Hepatocyte (in vitro differentiated cells): Measurements from ENCODE around the gene TRIP12. TPM values are rescaled to one million over a fixed set of nuclear protein-coding genes. Genes with fewer than 3 reads are reported as not detected.
"Not testable (repeated sequence)": the region's sequence is repeated elsewhere in the genome, so short reads cannot be mapped to it uniquely, and the experiment has no call there.

Experiments
- DNase-seq: peaks from one replicate; pipeline ENCODE4 v3.0.0-alpha.2; 2016; ENCODE audit warnings: low spot score
- H2AFZ ChIP-seq: fragments of 200-600 bp; sonication (generic); 2 replicates; pipeline ENCODE4 v1.6.0; 2016; ENCODE audit warnings: antibody characterized with exemption, mild to moderate bottlenecking
- H3K27ac ChIP-seq: fragments of 200-600 bp; sonication (generic); 2 replicates; pipeline ENCODE4 v1.5.1; 2016; ENCODE audit warnings: mild to moderate bottlenecking
- H3K27me3 ChIP-seq: fragments of 200-600 bp; sonication (generic); 2 replicates; pipeline ENCODE4 v1.6.1; 2016
- H3K36me3 ChIP-seq: fragments of 200-600 bp; sonication (generic); replicated peaks from 2 replicates; pipeline ENCODE4 v1.5.1; 2016; ENCODE audit warnings: low read depth; ENCODE audit not compliant: insufficient read depth
- H3K4me1 ChIP-seq: fragments of 200-600 bp; sonication (generic); 2 replicates; pipeline ENCODE4 v1.5.1; 2016; ENCODE audit warnings: mild to moderate bottlenecking, moderate library complexity; ENCODE audit not compliant: insufficient read depth
- H3K4me2 ChIP-seq: fragments of 200-600 bp; sonication (generic); 2 replicates; pipeline ENCODE4 v1.6.0; 2016
- H3K4me3 ChIP-seq: fragments of 200-600 bp; sonication (generic); 2 replicates; pipeline ENCODE4 v1.5.1; 2016; ENCODE audit warnings: mild to moderate bottlenecking
- H3K79me2 ChIP-seq: fragments of 200-600 bp; sonication (generic); 2 replicates; pipeline ENCODE4 v1.6.0; 2017; ENCODE audit warnings: mild to moderate bottlenecking
- H3K9me2 ChIP-seq: fragments of 200-600 bp; sonication (generic); replicated peaks from 2 replicates; pipeline ENCODE4 v1.6.0; 2017; ENCODE audit warnings: mild to moderate bottlenecking; ENCODE audit not compliant: insufficient read depth
- H3K9me3 ChIP-seq: fragments of 200-600 bp; sonication (generic); 2 replicates; pipeline ENCODE4 v1.5.1; 2016; ENCODE audit warnings: low read depth, mild to moderate bottlenecking
- H4K20me1 ChIP-seq: fragments of 200-600 bp; sonication (generic); 2 replicates; pipeline ENCODE4 v1.6.0; 2016; ENCODE audit warnings: mild to moderate bottlenecking; ENCODE audit not compliant: insufficient read depth, poor library complexity, severe bottlenecking
- EZH2 ChIP-seq: fragments of 200-600 bp; sonication (generic); IDR thresholded peaks from 2 replicates; pipeline ENCODE4 v1.6.1; 2016; ENCODE audit warnings: antibody characterized with exemption, mild to moderate bottlenecking, borderline replicate concordance
- EZH2phosphoT487 ChIP-seq: fragments of 200-600 bp; sonication (generic); IDR thresholded peaks from one replicate; pipeline ENCODE4 v1.6.1; 2018; ENCODE audit warnings: antibody characterized with exemption, mild to moderate bottlenecking, low read depth, moderate library complexity; ENCODE audit not compliant: unreplicated experiment, severe bottlenecking
- WGBS: methylation state at CpG from one replicate; pipeline ENCODE4 v1.1.6; 2016; ENCODE audit warnings: low lambda C conversion rate; ENCODE audit errors: missing lambda C conversion rate; 5-methylcytosine and 5-hydroxymethylcytosine counted together
- polyA plus RNA-seq: library from polyadenylated mRNA; unstranded; fragments of >200 nt; fragmentation: Nextera tagmentation; extraction: Ambion mirVana; gene quantifications from 2 replicates; pipeline ENCODE4 v1.2.1, GENCODE V29; 2016
- total RNA-seq: library from RNA; depleted of rRNA; stranded (reverse); fragments of >200 nt; gene quantifications from 2 replicates; pipeline ENCODE4 v1.2.3, GENCODE V29; 2014
- TF ChIP-seq, protein P1 (sequence below): fragments of 200-600 bp; sonication (generic); IDR thresholded peaks from 2 replicates; pipeline ENCODE4 v1.5.1; 2016; ENCODE audit warnings: antibody characterized with exemption, mild to moderate bottlenecking; ENCODE audit not compliant: poor library complexity

TRIP12 gene
- total and polyA plus RNA-seq, 2 experiments from 2014 or later: 40.7 to 136 TPM

- Histone ChIP-seq H3K9me3 (no peaks in the 10 kb centered on the region), H3K9me2 (no peaks in the 10 kb centered on the region), H2AFZ (no peak overlapping the region), H3K27ac (no peak overlapping the region), H3K4me3 (no peak overlapping the region), H4K20me1 (peaks cover 88% of the 10 kb centered on the region), H3K36me3 (no peaks in the 10 kb centered on the region), H3K27me3 (no peaks in the 10 kb centered on the region), H3K4me1 (no peaks in the 10 kb centered on the region), H3K4me2 (no peak overlapping the region), H3K79me2 (peaks cover 100% of the 10 kb centered on the region)
- 60% methylated on average over 3 of the region's 3 CpGs for whole genome bisulfite sequencing
- no peak for DNase-seq
- TF ChIP-seq EZH2phosphoT487 (no peak), EZH2 (no peak)
- TF ChIP-seq, protein P1, sequence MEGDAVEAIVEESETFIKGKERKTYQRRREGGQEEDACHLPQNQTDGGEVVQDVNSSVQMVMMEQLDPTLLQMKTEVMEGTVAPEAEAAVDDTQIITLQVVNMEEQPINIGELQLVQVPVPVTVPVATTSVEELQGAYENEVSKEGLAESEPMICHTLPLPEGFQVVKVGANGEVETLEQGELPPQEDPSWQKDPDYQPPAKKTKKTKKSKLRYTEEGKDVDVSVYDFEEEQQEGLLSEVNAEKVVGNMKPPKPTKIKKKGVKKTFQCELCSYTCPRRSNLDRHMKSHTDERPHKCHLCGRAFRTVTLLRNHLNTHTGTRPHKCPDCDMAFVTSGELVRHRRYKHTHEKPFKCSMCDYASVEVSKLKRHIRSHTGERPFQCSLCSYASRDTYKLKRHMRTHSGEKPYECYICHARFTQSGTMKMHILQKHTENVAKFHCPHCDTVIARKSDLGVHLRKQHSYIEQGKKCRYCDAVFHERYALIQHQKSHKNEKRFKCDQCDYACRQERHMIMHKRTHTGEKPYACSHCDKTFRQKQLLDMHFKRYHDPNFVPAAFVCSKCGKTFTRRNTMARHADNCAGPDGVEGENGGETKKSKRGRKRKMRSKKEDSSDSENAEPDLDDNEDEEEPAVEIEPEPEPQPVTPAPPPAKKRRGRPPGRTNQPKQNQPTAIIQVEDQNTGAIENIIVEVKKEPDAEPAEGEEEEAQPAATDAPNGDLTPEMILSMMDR: no peak
Measured at GRCh38 chr2:229903037-229903436, 18.8 kb downstream of the TRIP12 start.

- Histone ChIP-seq H3K27ac (no peak overlapping the region), H3K4me1 (no peaks in the 10 kb centered on the region), H2AFZ (no peak overlapping the region), H3K27me3 (no peaks in the 10 kb centered on the region), H3K79me2 (peaks cover 100% of the 10 kb centered on the region), H3K36me3 (no peaks in the 10 kb centered on the region), H4K20me1 (peaks cover 88% of the 10 kb centered on the region), H3K4me3 (no peak overlapping the region), H3K9me3 (no peaks in the 10 kb centered on the region), H3K9me2 (no peaks in the 10 kb centered on the region), H3K4me2 (no peak overlapping the region)
- TF ChIP-seq, protein P1: no peak
- TF ChIP-seq EZH2 (no peak), EZH2phosphoT487 (no peak)
- no peak for DNase-seq
- WGBS: 65% methylated on average over 3 of the region's 3 CpGs
Measured at GRCh38 chr2:229901819-229902218, 20.0 kb downstream of the TRIP12 start.

DNA sequence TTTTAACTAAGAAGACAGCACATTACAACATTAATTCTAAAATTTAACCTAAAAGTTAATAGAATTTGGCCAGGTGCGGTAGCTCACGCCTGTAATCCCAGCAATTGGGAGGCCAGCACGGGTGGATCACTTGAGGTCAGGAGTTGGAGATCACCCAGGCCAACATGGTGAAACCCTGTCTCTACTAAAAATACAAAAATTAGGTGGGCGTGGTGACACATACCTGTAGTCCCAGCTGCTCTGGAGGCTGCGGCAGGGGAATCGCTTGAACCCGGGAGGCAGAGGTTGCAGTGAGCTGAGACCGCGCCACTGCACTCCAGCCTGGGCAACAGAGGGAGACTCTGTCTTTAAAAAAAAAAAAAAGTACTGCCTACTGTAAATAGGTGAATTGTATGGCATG lies 21.3 kb downstream of the TRIP12 start:
- not testable (repeated sequence) for H3K4me1 ChIP-seq, H3K9me3 ChIP-seq, DNase-seq, H3K27me3 ChIP-seq, H2AFZ ChIP-seq, H3K27ac ChIP-seq, H3K4me2 ChIP-seq, H3K36me3 ChIP-seq, H3K4me3 ChIP-seq, H3K9me2 ChIP-seq
- 95% methylated on average over 9 of the region's 9 CpGs for WGBS
- H4K20me1 ChIP-seq: peaks cover 92% of the 10 kb centered on the region
- H3K79me2 ChIP-seq: peaks cover 100% of the 10 kb centered on the region

DNA sequence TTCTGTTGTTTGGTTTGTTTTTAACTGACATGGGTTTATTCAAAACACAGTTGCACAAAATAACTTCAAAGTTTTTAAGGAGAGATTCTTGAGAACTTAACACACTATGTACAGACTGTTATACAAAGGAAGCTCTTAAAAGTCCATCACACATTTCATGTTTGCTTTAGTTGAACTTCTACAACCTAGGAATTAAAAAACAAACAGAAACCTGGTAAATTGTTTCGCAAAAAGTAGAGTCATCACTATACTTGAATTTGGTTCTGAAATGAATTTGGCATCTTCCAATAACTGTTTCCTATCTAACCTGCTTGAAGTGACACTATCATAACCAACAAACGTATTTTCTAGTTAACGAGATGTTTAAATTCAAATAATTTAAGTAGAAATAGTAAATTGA lies 21.8 kb downstream of the TRIP12 start:
- DNase-seq: no peak
- Histone ChIP-seq H3K4me2 (no peak overlapping the region), H3K36me3 (no peaks in the 10 kb centered on the region), H3K9me2 (no peaks in the 10 kb centered on the region), H3K27ac (no peak overlapping the region), H3K4me3 (no peak overlapping the region), H4K20me1 (peaks cover 94% of the 10 kb centered on the region), H3K4me1 (no peaks in the 10 kb centered on the region), H3K9me3 (no peaks in the 10 kb centered on the region), H2AFZ (no peak overlapping the region), H3K27me3 (no peaks in the 10 kb centered on the region), H3K79me2 (peaks cover 100% of the 10 kb centered on the region)
- WGBS: 85% methylated on average over 3 of the region's 3 CpGs
- no peak for TF ChIP-seq EZH2
- TF ChIP-seq EZH2phosphoT487: no peak
- TF ChIP-seq, protein P1: no peak
